ENCODE measurements around the gene KCNH1.

KCNH1 gene

DNA sequence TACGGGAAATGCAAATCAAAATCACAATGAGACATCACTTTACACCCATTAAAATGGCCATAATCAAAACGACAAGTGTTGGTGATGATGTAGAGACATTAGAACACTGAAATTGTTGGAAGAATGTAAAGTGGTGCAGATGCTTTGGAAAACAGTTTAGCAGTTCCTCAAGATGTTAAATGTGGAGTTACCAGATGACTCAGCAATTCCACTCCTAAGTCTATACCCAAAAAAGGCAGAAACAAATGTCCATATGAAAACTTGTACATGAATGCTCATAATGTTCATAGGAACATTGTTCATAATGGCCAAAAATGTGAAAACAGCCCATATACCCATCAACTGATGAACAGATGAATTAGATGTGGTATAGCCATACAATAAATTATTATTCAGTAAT lies 267.4 kb downstream of the KCNH1 start:
- no peak for DNase-seq (ENCODE audit: low spot score)
- TF ChIP-seq, protein P1, sequence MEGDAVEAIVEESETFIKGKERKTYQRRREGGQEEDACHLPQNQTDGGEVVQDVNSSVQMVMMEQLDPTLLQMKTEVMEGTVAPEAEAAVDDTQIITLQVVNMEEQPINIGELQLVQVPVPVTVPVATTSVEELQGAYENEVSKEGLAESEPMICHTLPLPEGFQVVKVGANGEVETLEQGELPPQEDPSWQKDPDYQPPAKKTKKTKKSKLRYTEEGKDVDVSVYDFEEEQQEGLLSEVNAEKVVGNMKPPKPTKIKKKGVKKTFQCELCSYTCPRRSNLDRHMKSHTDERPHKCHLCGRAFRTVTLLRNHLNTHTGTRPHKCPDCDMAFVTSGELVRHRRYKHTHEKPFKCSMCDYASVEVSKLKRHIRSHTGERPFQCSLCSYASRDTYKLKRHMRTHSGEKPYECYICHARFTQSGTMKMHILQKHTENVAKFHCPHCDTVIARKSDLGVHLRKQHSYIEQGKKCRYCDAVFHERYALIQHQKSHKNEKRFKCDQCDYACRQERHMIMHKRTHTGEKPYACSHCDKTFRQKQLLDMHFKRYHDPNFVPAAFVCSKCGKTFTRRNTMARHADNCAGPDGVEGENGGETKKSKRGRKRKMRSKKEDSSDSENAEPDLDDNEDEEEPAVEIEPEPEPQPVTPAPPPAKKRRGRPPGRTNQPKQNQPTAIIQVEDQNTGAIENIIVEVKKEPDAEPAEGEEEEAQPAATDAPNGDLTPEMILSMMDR (IDR thresholded peaks at IDR 0.05; ENCODE audit: extremely low read depth, missing control alignments): no peak

DNA sequence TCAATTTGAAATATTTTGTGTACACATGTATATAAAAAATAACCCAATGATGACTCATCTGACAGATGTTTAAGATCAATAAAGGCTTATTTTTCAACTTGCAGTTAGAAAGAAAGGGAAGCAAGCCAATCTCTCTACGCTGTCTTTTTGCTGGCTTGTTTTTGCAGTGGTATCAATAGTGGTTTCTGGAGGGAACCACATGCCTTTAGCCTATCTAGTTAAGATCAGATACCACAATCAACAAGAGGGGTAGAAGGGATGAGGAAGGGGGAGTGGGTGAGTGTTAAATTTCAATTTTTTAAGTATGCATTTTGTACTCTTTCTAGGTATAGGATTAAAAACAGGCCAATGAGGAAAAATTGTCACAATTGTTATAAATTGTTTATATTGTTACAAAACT lies 276.2 kb downstream of the KCNH1 start:
- no peak for DNase-seq (ENCODE audit: low spot score)
- TF ChIP-seq, protein P1 (IDR thresholded peaks at IDR 0.05; ENCODE audit: extremely low read depth, missing control alignments): no peak

DNA sequence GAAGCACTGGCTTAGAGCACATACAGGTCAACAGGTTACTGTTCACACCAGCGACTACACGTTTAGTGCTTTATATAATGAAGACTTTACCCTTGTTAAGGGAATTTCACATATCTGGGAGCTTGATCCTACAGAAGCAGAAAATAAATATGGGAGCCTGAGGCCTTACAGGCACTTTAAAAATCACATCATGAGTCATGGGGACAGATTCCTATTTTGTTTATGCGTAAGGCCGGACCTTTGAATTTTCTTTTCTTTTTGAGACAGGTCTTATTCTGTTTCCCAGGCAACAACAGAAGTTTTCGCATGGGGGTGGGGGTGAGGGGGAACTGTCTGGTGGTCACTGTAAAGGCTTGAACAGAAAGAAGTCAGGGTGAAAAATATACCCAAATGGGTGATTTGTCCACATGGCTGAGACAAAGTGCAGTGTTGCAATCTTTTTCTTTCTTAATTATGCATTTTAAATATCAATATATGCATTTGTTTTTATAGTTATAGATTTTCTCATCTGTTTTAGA lies 276.7 kb downstream of the KCNH1 start:
- TF ChIP-seq, protein P1 (IDR thresholded peaks at IDR 0.05; ENCODE audit: extremely low read depth, missing control alignments): no peak
- DNase-seq (ENCODE audit: low spot score): no peak

DNA sequence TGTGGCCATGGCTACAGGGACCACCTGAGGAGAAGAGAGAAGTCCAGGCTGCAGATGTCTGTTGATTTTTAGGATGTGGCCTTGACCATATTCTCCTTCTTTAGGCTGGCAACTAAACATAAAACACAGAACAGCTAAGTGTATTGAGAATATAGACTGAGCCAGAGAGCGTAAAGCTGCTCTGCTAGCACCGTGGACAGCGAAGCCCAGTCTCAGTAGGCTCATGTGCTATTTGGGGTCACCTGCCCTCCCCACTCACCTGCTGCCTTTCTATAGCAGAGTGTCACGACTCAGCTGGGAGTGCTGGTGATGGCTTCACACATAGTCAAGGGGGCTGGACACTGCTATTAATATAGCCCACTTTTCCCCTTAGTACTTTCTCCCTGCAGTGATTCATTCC lies 278.5 kb downstream of the KCNH1 start:
- TF ChIP-seq, protein P1 (IDR thresholded peaks at IDR 0.05; ENCODE audit: extremely low read depth, missing control alignments): no peak
- DNase-seq (ENCODE audit: low spot score): no peak

DNA sequence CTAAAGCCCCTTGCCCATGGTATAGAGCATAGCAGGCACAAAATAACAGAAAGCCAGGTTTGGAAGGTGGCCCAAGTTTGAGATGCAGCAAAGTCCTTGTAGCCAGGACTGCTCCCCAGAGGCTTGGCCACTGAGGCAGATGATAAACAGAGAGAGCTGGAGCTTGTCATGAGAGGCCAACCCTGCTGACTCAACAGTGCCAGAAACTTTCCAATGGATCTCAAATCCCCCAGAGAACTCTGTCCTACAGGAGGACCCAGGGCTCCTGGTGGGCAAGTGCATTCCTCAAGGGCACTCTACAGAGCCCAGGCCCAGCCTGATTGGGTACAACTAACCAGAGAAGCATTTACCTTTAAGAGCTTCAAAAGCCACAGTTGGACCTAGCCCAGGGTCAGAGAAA lies 280.7 kb downstream of the KCNH1 start:
- no peak for DNase-seq (ENCODE audit: low spot score)
- TF ChIP-seq, protein P1 (IDR thresholded peaks at IDR 0.05; ENCODE audit: extremely low read depth, missing control alignments): no peak

DNA sequence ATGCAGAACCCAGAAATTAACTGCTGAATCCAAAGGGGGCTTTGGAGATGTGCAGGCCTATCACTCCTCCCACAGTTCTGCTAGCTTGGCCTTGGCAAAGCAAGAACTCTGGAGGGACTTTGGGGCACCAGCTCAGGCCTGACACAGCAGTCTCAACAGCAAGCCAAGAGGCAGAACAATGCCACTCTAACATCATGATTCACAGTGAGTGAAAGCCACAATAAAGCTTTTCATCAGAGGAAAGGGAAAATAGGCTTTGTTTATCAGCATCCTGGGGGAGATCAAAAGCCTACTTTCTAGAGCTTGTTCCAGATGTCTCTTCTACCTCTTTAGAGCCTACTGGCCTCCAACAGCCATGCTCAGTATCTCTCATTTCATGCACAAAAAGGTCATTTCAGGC lies 283.4 kb downstream of the KCNH1 start:
- no peak for DNase-seq (ENCODE audit: low spot score)
- TF ChIP-seq, protein P1 (IDR thresholded peaks at IDR 0.05; ENCODE audit: extremely low read depth, missing control alignments): no peak

DNA sequence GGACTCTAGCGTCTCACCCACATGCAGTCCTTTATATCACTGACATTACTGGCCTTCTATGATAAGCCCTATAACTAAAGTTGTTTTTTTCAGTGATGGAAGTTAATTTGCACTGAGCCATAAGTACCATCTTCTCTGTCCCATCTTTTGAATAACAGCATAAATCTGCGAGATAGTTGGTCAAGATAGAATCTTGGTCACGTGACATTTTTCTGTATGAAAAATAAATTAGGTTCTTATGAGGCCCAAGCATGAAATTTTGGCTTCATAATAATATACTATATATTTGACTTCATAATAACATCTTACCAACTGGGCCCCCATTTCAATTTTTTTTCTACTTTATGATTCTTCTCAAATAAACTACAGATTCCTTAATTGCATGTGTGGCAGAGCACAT lies 285.5 kb downstream of the KCNH1 start:
- DNase-seq (ENCODE audit: low spot score): no peak
- TF ChIP-seq, protein P1 (IDR thresholded peaks at IDR 0.05; ENCODE audit: extremely low read depth, missing control alignments): no peak
